ENCODE data around the gene HNRNPL.

HNRNPL gene

DNA sequence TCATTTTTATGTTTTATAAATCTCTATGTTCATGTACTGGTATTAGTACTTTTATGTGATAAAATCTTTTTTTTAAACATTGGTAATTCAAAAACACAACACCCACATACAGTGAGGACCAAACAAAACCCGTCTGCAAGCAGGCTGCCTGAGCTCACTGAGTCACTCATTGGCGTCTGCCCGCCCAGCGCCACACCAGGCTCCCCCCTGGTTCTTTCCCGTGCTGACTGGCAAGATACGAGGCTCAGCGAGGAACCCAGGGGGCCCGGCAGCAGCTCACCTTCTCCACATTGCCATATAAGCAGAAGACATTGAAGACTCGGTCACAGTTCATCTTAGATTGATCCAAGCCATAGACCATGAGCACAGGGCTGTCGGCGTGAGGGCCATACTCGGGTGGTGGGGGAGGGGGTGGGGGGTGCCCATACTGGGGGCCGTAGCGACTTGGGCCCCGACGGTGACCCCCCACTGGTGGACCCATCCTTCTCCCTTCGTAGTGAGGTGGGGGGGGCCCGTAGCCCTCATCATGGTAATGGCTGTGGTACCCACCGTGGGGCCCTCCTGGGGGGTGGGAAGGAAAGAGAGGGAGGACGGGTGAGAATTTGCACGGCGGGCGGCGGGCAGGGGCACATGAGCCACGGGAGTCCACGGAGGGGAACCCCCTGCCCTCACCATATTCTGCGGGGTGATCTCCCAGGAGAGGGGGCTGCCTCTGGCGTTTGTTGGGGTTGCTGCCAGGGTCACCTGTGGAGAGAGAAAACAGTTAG, 9.8 kb downstream of the HNRNPL start:
- TF ChIP-seq, protein P1, sequence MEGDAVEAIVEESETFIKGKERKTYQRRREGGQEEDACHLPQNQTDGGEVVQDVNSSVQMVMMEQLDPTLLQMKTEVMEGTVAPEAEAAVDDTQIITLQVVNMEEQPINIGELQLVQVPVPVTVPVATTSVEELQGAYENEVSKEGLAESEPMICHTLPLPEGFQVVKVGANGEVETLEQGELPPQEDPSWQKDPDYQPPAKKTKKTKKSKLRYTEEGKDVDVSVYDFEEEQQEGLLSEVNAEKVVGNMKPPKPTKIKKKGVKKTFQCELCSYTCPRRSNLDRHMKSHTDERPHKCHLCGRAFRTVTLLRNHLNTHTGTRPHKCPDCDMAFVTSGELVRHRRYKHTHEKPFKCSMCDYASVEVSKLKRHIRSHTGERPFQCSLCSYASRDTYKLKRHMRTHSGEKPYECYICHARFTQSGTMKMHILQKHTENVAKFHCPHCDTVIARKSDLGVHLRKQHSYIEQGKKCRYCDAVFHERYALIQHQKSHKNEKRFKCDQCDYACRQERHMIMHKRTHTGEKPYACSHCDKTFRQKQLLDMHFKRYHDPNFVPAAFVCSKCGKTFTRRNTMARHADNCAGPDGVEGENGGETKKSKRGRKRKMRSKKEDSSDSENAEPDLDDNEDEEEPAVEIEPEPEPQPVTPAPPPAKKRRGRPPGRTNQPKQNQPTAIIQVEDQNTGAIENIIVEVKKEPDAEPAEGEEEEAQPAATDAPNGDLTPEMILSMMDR (IDR thresholded peaks at IDR 0.05; ENCODE audit: borderline replicate concordance, extremely low read depth, low read length, poor library complexity, severe bottlenecking), result no peak
- TF ChIP-seq EZH2 (IDR thresholded peaks at IDR 0.05; ENCODE audit: borderline replicate concordance, low read depth, low read length, severe bottlenecking), result no peak
- H3K36me3 ChIP-seq (ENCODE audit: insufficient read depth, low read length), result peaks cover 96% of the 10 kb centered on the region
- H3K4me2 ChIP-seq (ENCODE audit: insufficient read depth, low read length), result no peak overlapping the region
- H3K27ac ChIP-seq (ENCODE audit: low read length), result no peak overlapping the region
- peaks cover 15% of the 10 kb centered on the region; the same call in 1 of the 2 replicates for H3K4me1 ChIP-seq (ENCODE audit: insufficient read depth, low read length)
- no peak overlapping the region for H3K9ac ChIP-seq (ENCODE audit: low read depth, low read length)
- ATAC-seq (ENCODE audit: insufficient read depth, low read depth) (no peak), DNase-seq (no peak)
- H4K20me1 ChIP-seq (ENCODE audit: insufficient read depth, low read length), result peaks cover 81% of the 10 kb centered on the region
- H3K4me3 ChIP-seq (ENCODE audit: low read depth in 1 of 2, low read length in 2 of 2), result no peak overlapping the region
- H2AFZ ChIP-seq (ENCODE audit: low read depth, low read length), result no peak overlapping the region
- H3K27me3 ChIP-seq (ENCODE audit: insufficient read depth, low read length, poor library complexity), result no peaks in the 10 kb centered on the region
- no peaks in the 10 kb centered on the region for H3K9me3 ChIP-seq (ENCODE audit: insufficient read depth, low read length, severe bottlenecking)
- H3K79me2 ChIP-seq (ENCODE audit: insufficient read depth, low read length), result peaks cover 52% of the 10 kb centered on the region

DNA sequence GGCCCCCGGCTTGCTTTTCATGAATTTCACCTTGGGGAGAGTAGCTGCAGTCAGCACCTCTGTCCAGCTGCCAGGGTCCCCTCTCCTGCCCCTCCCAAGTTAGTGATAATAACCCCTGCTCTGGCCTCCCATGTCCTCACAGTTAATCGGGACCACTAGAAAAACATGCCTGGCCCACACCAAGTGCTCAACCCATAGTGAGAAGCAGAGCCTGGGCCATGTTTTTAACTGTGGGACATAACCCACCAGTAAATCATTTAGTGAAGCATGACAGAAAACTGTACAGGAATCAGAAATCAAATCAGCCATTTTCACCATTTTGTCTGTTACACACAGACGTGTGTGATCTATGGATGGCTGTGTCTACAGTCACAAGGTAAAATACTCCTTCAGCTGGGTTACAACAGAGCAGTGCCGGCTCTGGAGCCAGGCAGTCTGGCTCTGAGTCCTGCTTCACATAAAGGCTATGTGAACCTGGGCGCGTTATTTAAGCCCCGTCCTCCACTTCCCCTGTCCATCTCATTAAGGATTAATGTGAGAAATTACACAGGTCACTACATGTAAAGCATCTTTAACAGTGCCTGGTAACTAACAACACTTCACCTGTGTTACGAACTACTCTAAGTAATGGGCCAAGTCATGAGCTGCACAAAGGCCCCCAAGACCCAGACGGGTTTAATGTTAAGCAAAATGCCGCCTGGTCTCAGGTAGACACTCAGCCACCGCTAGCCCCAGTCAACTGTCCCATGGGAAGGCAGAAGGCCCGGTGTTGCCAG, 10.6 kb downstream of the HNRNPL start:
- Histone ChIP-seq H3K79me2 (ENCODE audit: insufficient read depth, low read length) (peaks cover 44% of the 10 kb centered on the region), H3K4me3 (ENCODE audit: low read depth in 1 of 2, low read length in 2 of 2) (no peak overlapping the region), H3K36me3 (ENCODE audit: insufficient read depth, low read length) (peaks cover 88% of the 10 kb centered on the region), H3K9me3 (ENCODE audit: insufficient read depth, low read length, severe bottlenecking) (no peaks in the 10 kb centered on the region), H2AFZ (ENCODE audit: low read depth, low read length) (no peak overlapping the region), H3K4me2 (ENCODE audit: insufficient read depth, low read length) (no peak overlapping the region), H3K4me1 (ENCODE audit: insufficient read depth, low read length) (peaks cover 11% of the 10 kb centered on the region; the same call in 1 of the 2 replicates), H3K27me3 (ENCODE audit: insufficient read depth, low read length, poor library complexity) (no peaks in the 10 kb centered on the region), H3K9ac (ENCODE audit: low read depth, low read length) (no peak overlapping the region), H3K27ac (ENCODE audit: low read length) (no peak overlapping the region), H4K20me1 (ENCODE audit: insufficient read depth, low read length) (peaks cover 73% of the 10 kb centered on the region)
- TF ChIP-seq EZH2 (IDR thresholded peaks at IDR 0.05; ENCODE audit: borderline replicate concordance, low read depth, low read length, severe bottlenecking), result no peak
- TF ChIP-seq, protein P1 (IDR thresholded peaks at IDR 0.05; ENCODE audit: borderline replicate concordance, extremely low read depth, low read length, poor library complexity, severe bottlenecking), result no peak
- DNase-seq (no peak), ATAC-seq (ENCODE audit: insufficient read depth, low read depth) (no peak)

DNA sequence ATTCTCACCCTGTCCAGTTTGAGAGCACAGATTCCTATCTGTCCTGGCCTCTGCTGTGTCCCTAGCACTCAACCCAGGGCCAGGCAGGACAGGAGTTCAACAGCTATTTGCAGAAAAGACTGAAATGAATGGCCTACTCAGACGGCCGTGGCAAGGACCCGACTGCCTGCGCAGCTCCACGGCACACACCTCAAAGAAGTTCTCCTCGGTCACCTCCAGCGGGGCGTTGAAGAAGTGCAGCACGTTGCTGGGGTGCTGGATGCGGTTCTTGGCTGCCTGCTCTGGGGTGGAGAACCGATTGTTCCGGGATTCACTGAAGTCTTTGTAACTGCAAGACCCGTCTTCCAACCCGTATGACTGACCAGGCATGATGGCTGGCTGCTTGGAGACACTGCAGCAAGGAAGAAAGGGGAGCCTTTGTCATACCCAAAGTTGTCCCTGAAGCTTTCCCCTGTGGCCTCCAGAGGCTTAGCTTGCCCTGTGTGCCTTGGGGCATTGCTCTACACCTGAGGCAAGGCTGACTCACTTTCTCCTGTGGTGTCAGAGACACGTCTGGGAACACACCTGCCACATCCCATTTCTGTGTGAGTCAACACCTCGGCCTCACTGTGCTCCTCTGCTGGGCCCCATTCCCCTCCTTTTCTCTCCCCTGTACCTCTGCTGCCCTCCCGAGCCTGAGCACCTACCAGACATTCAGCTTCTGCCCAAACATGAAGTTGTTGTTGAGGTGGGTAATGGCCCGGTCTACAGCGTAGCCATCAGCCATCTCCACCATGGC, 11.4 kb downstream of the HNRNPL start:
- ATAC-seq (ENCODE audit: insufficient read depth, low read depth) (no peak), DNase-seq (no peak)
- Histone ChIP-seq H2AFZ (ENCODE audit: low read depth, low read length) (no peak overlapping the region), H3K27me3 (ENCODE audit: insufficient read depth, low read length, poor library complexity) (no peaks in the 10 kb centered on the region), H3K9ac (ENCODE audit: low read depth, low read length) (no peak overlapping the region), H3K4me2 (ENCODE audit: insufficient read depth, low read length) (no peak overlapping the region), H3K4me1 (ENCODE audit: insufficient read depth, low read length) (peaks cover 5% of the 10 kb centered on the region; the same call in 1 of the 2 replicates), H3K79me2 (ENCODE audit: insufficient read depth, low read length) (peaks cover 36% of the 10 kb centered on the region), H4K20me1 (ENCODE audit: insufficient read depth, low read length) (peaks cover 65% of the 10 kb centered on the region), H3K4me3 (ENCODE audit: low read depth in 1 of 2, low read length in 2 of 2) (no peak overlapping the region), H3K36me3 (ENCODE audit: insufficient read depth, low read length) (peaks cover 80% of the 10 kb centered on the region), H3K27ac (ENCODE audit: low read length) (no peak overlapping the region), H3K9me3 (ENCODE audit: insufficient read depth, low read length, severe bottlenecking) (no peaks in the 10 kb centered on the region)
- no peak for TF ChIP-seq EZH2 (IDR thresholded peaks at IDR 0.05; ENCODE audit: borderline replicate concordance, low read depth, low read length, severe bottlenecking)
- TF ChIP-seq, protein P1 (IDR thresholded peaks at IDR 0.05; ENCODE audit: borderline replicate concordance, extremely low read depth, low read length, poor library complexity, severe bottlenecking), result no peak

All from DND-41 (cell line).